ENCODE measurements around the gene ANKRD30A.

- no peak for TF ChIP-seq CTCF (IDR thresholded peaks at IDR 0.05)
- TF ChIP-seq POLR2A (IDR thresholded peaks at IDR 0.05): no peak
Observed at GRCh38 chr10:37314350-37314749, 189.0 kb downstream of the ANKRD30A start.

Data from esophagus squamous epithelium (tissue), 4 donors.